PFSK-1 (cell line): ENCODE measurements around the gene ZBTB37.

Experiments
- FOXP2 ChIP-seq: optimal IDR thresholded peaks from 2 replicates; pipeline ENCODE3; 2011; ENCODE audit warnings: borderline replicate concordance, control low read depth, inconsistent platforms; ENCODE audit not compliant: insufficient read depth; ENCODE audit errors: extremely low read length, extremely low read depth
- POLR2AphosphoS5 ChIP-seq: IDR thresholded peaks from 2 replicates; pipeline ENCODE4 v1.6.1; 2012; ENCODE audit warnings: low read depth, mild to moderate bottlenecking, control low read depth, low read length, moderate library complexity
- REST ChIP-seq, 2 experiments: IDR thresholded peaks; 2 replicates each; pipeline versions ENCODE4 v1.6.1 to v1.8.0; 2011 to 2012; ENCODE audit warnings: low read depth in 2 of 2, low read length in 2 of 2, control low read depth in 1 of 2, inconsistent platforms in 1 of 2, mild to moderate bottlenecking in 1 of 2, moderate library complexity in 1 of 2; ENCODE audit not compliant: insufficient read depth in 1 of 2
- SIN3A ChIP-seq: IDR thresholded peaks from 2 replicates; pipeline ENCODE4 v1.6.1; 2012; ENCODE audit warnings: mild to moderate bottlenecking, low read length, moderate library complexity, borderline replicate concordance; ENCODE audit not compliant: insufficient read depth
- TAF1 ChIP-seq: IDR thresholded peaks from 2 replicates; pipeline ENCODE4 v1.6.1; 2012; ENCODE audit warnings: low read length, control low read depth, borderline replicate concordance; ENCODE audit not compliant: insufficient read depth

ZBTB37 gene

GRCh38 chr1:173871500-173871899 is 3.3 kb downstream of the ZBTB37 start:
- TF ChIP-seq REST (IDR thresholded peaks at IDR 0.05; ENCODE audit: insufficient read depth in 1 of 2, low read depth in 2 of 2, low read length in 2 of 2), result no peak
- TF ChIP-seq FOXP2, result no peak
- TF ChIP-seq TAF1, result no peak
- TF ChIP-seq POLR2AphosphoS5, result no peak
- no peak for TF ChIP-seq SIN3A

- no peak for TF ChIP-seq POLR2AphosphoS5
- TF ChIP-seq SIN3A, result no peak
- no peak for TF ChIP-seq TAF1
- TF ChIP-seq FOXP2, result no peak
Observed at GRCh38 chr1:173876732-173877131, 8.6 kb downstream of the ZBTB37 start.

DNA sequence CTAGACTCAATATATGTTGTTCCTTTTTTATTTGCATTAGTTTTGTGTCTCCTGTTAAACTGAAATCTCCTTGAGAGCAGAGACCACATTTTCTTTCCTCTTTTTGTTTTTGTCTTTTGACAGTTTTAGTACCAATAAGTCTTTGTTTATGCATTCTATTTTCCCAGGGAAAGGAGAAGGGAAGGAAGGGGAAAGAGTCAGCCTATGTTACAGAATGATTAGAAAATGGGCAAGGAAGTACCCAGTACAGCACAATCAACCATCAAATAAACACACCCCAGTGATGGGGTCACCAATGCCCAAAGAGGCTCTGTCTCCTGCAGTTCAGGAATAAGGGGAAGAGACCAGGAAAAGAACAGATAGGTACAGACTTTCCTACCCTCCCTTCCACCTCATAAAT is 10.1 kb downstream of the ZBTB37 start:
- TF ChIP-seq SIN3A, result no peak
- TF ChIP-seq FOXP2, result no peak
- no peak for TF ChIP-seq POLR2AphosphoS5
- TF ChIP-seq TAF1, result no peak
- TF ChIP-seq REST (IDR thresholded peaks at IDR 0.05; ENCODE audit: insufficient read depth in 1 of 2, low read depth in 2 of 2, low read length in 2 of 2), result no peak

GRCh38 chr1:173884701-173885100 is 16.5 kb downstream of the ZBTB37 start:
- TF ChIP-seq POLR2AphosphoS5 (no peak), SIN3A (no peak), TAF1 (no peak), REST (IDR thresholded peaks at IDR 0.05; ENCODE audit: insufficient read depth in 1 of 2, low read depth in 2 of 2, low read length in 2 of 2) (no peak), FOXP2 (no peak)

- no peak for TF ChIP-seq POLR2AphosphoS5
- no peak for TF ChIP-seq SIN3A
- no peak for TF ChIP-seq TAF1
- no peak for TF ChIP-seq FOXP2
- TF ChIP-seq REST (IDR thresholded peaks at IDR 0.05; ENCODE audit: insufficient read depth in 1 of 2, low read depth in 2 of 2, low read length in 2 of 2), result no peak
Observed at GRCh38 chr1:173886746-173887611, 18.8 kb downstream of the ZBTB37 start.
